ENCODE measurements around the gene WWOX.

WWOX gene

DNA sequence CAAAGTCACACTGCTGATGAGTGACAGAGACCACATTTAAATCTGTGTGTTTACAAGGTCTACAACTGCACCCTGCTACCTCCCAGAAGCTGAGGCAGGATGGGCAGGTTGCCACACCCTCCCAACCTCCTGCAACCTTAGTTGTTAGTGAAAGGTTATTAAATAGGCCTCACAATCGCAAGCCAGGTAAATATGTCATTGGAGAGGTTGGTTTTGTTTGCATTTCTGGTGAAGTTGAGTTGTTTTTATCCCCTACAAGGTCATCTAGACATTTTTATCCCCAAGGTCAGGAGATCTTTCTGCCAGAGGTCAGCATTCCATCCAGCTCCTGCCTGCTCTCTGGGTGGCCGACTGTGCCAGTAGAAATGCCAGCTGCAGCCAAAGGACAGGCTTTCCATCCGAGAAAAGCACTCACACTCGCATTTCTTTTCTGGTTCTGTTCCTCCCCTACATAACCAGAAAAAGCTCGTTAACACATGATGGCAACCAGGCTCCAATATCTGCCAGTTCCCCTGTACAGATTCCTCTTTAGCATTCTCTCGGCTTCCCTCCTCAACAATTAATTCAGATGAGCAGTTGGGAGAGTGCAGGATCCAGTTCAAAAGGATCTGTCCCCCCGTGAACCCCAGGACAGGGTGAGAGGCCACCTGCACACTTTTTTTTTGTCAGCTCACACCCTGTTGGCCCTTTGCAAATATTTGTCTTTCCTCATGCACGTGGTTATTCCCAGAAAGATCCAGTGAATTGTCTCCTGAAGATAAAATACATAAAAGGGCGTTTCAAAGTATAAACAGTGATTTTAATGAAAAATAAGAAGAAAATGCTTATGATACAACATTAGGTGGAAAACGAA lies 938.3 kb downstream of the WWOX start:
- no peak overlapping the region for H3K4me3 ChIP-seq
- no peak overlapping the region for H3K27ac ChIP-seq
- no peak for DNase-seq (ENCODE audit: low spot score)
- no peak for TF ChIP-seq CTCF (IDR thresholded peaks at IDR 0.05)

- TF ChIP-seq CTCF (IDR thresholded peaks at IDR 0.05) = no peak
- Histone ChIP-seq H3K27ac (no peak overlapping the region), H3K4me3 (no peak overlapping the region)
- no peak for DNase-seq (ENCODE audit: low spot score)
Measured at GRCh38 chr16:79041206-79041605, 941.8 kb downstream of the WWOX start.

- no peak overlapping the region for H3K27ac ChIP-seq
- H3K4me3 ChIP-seq = no peak overlapping the region
- DNase-seq (ENCODE audit: low spot score) = no peak
- TF ChIP-seq CTCF (IDR thresholded peaks at IDR 0.05) = no peak
Measured at GRCh38 chr16:79042141-79042540, 942.7 kb downstream of the WWOX start.

DNA sequence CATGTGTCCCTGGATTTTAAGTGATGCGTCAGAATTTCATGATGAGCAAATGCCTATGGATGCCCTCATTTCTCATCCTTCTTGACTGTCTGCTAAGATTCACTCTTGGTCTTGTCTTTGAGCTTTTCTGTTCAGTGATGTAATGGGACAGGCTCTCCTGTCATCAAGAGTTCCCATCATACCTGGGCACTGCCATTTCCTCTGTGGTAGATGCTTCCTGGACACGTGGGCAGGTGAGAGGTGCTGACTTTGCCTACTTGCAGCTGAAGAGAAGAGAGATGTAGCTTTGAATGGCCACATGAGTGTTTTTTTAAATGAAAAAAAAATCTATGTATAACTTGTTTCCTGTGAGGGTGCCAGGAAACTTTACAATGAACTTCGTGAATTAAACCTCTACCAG lies 943.4 kb downstream of the WWOX start:
- TF ChIP-seq CTCF (IDR thresholded peaks at IDR 0.05) = no peak
- no peak overlapping the region for H3K27ac ChIP-seq
- DNase-seq (ENCODE audit: low spot score) = no peak
- no peak overlapping the region for H3K4me3 ChIP-seq

DNA sequence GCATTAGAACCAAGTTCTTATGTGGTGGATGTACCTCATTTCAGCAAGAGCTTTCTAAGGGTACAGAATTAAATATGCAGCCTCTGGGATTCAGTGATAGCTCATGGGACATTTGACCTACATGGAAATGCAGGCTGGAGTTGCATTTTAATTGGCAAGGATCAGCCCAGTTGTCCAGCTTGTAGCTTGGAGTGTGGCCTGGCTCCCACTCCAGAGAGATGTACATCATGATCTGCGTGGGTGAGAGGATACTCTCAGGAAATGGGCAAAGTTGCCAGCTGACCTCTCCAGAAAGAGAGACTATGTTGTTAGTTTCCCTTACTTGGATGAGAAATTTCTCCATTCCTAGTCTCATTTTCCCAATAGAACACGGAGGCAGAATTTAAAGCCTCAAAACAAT lies 945.7 kb downstream of the WWOX start:
- Histone ChIP-seq H3K27ac (no peak overlapping the region), H3K4me3 (no peak overlapping the region)
- DNase-seq (ENCODE audit: low spot score) = no peak
- no peak for TF ChIP-seq CTCF (IDR thresholded peaks at IDR 0.05)

DNA sequence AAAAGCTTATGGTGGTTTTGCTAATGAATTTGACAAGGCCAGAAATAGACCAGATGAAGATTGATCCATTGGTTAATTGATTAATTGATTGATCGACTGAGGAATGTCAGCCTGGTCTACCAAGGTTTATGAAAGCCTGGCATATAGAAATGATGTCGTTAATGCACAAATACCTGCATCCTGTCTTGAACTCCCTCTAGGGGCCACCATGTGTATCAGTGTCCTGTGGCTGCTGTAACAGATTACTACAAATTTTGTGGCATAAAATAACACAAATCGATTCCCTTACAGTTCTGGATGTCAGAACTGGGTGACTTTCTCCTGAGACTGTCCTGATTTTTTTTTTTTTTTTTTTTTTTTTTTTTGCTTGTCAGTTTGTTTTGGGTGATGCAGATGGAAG lies 947.9 kb downstream of the WWOX start:
- H3K27ac ChIP-seq = no peak overlapping the region
- TF ChIP-seq CTCF (IDR thresholded peaks at IDR 0.05) = no peak
- H3K4me3 ChIP-seq = no peak overlapping the region
- DNase-seq (ENCODE audit: low spot score) = no peak

DNA sequence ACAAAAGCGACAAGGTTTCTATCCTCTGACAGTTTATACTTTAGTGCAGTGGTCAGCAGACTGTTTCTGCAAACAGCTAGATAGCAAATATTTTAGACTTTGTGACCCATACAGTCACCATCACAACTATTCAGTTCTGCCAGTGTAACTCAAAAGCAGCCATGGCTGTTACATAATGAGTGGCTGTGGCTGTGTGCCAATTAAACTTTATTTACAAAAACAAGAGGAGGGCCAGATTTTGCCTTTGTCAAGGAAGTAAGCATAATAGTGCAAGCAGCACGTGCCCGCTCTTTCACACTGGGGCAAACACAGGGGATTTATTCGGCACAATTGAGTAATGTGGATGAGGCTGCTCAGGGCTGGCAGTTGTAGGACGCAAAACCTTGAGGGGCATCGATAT lies 949.6 kb downstream of the WWOX start:
- no peak for TF ChIP-seq CTCF (IDR thresholded peaks at IDR 0.05)
- H3K27ac ChIP-seq = no peak overlapping the region
- no peak overlapping the region for H3K4me3 ChIP-seq
- DNase-seq (ENCODE audit: low spot score) = no peak

Data from coronary artery (tissue), 2 donors.